Activated naive CD8-positive, alpha-beta T cell treated with anti-CD3 and anti-CD28 coated beads, Interleukin-2, amount 10 ng/mL, durations not matched to agents 7 days and 5 days (primary cell): Measurements from ENCODE around the gene KSR2. TPM values are rescaled to one million over a fixed set of nuclear protein-coding genes. Genes with fewer than 3 reads are reported as not detected.

Experiments used
- ATAC-seq: fragments of 150-1000 bp; cut with Tn5 transposase; one replicate; pipeline ENCODE4 v1.10.0; 2021; ENCODE audit warnings: low read depth, moderate library complexity
- POLR2A ChIA-PET: fragments of 350-600 bp; sonication (Branson Sonifier 250); formaldehyde crosslinking; loops from one replicate; lab custom pipeline; 2021; ENCODE audit warnings: antibody characterized with exemption; lab: Charles Lee
- DNase-seq: peaks from one replicate; pipeline ENCODE4 v3.0.0; 2021
- H3K27ac Mint-ChIP-seq: one replicate; pipeline ENCODE4 v1.8.0; 2022; ENCODE audit warnings: mild to moderate bottlenecking, mixed read lengths
- H3K27me3 Mint-ChIP-seq: one replicate; pipeline ENCODE4 v1.8.0; 2022; ENCODE audit warnings: mild to moderate bottlenecking, moderate library complexity, mixed read lengths
- H3K36me3 Mint-ChIP-seq: one replicate; pipeline ENCODE4 v1.8.0; 2021; ENCODE audit warnings: mild to moderate bottlenecking, mixed read lengths
- H3K4me1 Mint-ChIP-seq: one replicate; pipeline ENCODE4 v1.8.0; 2021; ENCODE audit warnings: mixed read lengths
- H3K4me3 Mint-ChIP-seq: one replicate; pipeline ENCODE4 v1.8.0; 2022; ENCODE audit warnings: mild to moderate bottlenecking, moderate library complexity, mixed read lengths
- H3K9me3 Mint-ChIP-seq: one replicate; pipeline ENCODE4 v1.8.0; 2021; ENCODE audit warnings: mixed read lengths
- total RNA-seq, 2 experiments: library from RNA; stranded (reverse); gene quantifications; one replicate each; pipeline ENCODE4 v1.2.3, GENCODE V29; 2021

Gene KSR2
- total RNA-seq, 2 experiments from 2014 or later, result not detected

- H3K36me3 Mint-ChIP-seq, result no peaks in the 10 kb centered on the region
- H3K4me3 Mint-ChIP-seq, result no peak overlapping the region
- ATAC-seq (no peak), DNase-seq (no peak)
- no peaks in the 10 kb centered on the region for H3K4me1 Mint-ChIP-seq
- POLR2A ChIA-PET, result no interaction called here
- no peak overlapping the region for H3K27ac Mint-ChIP-seq
- H3K27me3 Mint-ChIP-seq, result no peaks in the 10 kb centered on the region
- peaks cover 2% of the 10 kb centered on the region for H3K9me3 Mint-ChIP-seq
These were observed 547.6 kb downstream of the KSR2 start for GRCh38 chr12:117421068-117421752.

- no peak overlapping the region for H3K27ac Mint-ChIP-seq
- no peaks in the 10 kb centered on the region for H3K4me1 Mint-ChIP-seq
- POLR2A ChIA-PET, result no interaction called here
- no peaks in the 10 kb centered on the region for H3K9me3 Mint-ChIP-seq
- no peaks in the 10 kb centered on the region for H3K36me3 Mint-ChIP-seq
- no peaks in the 10 kb centered on the region for H3K27me3 Mint-ChIP-seq
- ATAC-seq (no peak), DNase-seq (no peak)
- no peak overlapping the region for H3K4me3 Mint-ChIP-seq
These were observed 551.8 kb downstream of the KSR2 start for GRCh38 chr12:117417004-117417403.

DNA sequence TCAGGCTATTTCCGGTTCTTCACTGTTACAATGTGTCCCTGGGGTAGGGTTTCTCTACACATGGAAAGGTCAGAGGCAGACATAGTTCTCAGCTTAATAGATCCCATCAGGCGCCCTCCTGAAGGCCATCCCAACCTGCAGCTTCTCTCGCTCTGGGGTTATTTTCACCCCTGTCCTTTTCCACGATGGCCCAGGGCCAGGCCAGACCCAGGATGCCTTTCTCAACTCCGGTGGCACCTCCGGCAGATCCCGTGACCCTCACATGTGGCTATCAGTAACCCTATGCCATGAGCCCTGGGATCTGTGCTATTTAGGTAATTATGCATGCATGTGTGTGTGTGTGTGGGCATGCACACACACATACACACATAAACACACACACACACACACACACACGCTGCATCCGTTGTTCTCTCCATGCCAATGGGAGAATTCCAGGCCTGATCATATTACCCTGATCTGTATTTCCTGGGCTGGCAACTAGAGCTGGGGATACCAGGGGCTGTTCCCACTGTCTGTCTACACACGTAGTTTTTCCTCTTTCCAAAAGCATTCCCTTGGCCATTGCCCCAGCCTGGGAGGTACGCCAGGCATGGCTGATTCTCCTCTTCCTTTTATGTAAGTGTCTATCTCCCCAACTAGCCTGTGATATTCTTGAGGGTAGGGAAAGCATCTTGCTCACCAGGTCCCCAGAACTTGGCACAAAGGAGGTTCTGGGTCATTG is 556.2 kb downstream of the KSR2 start:
- no peak for ATAC-seq
- POLR2A ChIA-PET, result no interaction called here
- H3K9me3 Mint-ChIP-seq, result no peaks in the 10 kb centered on the region

GRCh38 chr12:117409286-117409685 is 559.5 kb downstream of the KSR2 start:
- ATAC-seq (no peak), DNase-seq (no peak)
- POLR2A ChIA-PET, result no interaction called here
- no peaks in the 10 kb centered on the region for H3K27me3 Mint-ChIP-seq
- no peaks in the 10 kb centered on the region for H3K4me1 Mint-ChIP-seq
- H3K4me3 Mint-ChIP-seq, result no peak overlapping the region
- no peak overlapping the region for H3K27ac Mint-ChIP-seq
- no peaks in the 10 kb centered on the region for H3K36me3 Mint-ChIP-seq
- H3K9me3 Mint-ChIP-seq, result no peaks in the 10 kb centered on the region

More for the DNA sequence above, 556.2 kb downstream of the KSR2 start:
- Mint-ChIP-seq H3K4me3 (no peak overlapping the region), H3K27me3 (no peaks in the 10 kb centered on the region), H3K27ac (no peak overlapping the region), H3K4me1 (no peaks in the 10 kb centered on the region), H3K36me3 (no peaks in the 10 kb centered on the region)
- no peak for DNase-seq

DNA sequence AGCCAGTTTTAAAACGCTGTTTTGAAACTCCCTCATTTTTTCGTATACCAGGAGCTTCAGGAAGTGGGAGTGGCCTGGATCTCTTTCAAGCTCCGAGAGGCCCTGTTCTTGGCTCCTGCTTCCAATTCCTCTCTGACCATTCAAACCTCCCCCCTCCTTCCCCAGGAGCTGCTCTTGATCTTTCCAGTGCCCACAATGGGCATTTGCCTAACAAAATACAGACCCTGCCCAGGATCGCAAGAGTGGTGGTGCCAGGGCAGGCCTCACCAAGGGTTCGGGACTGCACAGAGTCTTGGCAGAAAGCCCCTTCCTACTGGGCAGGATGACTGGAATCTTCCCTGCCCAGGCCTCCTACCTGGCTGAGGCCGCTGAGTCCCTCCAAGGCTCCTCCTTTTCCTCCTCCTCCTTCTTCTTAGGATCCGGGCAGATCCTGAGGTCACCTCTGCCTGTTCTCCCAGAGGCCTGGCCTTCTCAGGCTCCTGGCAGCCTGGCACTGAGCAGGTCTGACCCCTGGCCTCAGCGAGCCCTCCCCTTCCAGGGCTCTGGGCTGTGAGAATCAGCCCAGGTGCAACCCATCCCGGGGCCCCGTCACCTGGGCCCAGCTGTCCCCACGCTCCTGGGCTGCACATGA is 560.5 kb downstream of the KSR2 start:
- no peak overlapping the region for H3K27ac Mint-ChIP-seq
- no peaks in the 10 kb centered on the region for H3K36me3 Mint-ChIP-seq
- no peaks in the 10 kb centered on the region for H3K9me3 Mint-ChIP-seq
- no peaks in the 10 kb centered on the region for H3K27me3 Mint-ChIP-seq
- no peaks in the 10 kb centered on the region for H3K4me1 Mint-ChIP-seq
- no peak overlapping the region for H3K4me3 Mint-ChIP-seq
- POLR2A ChIA-PET, result no interaction called here
- DNase-seq, result no peak
- no peak for ATAC-seq

GRCh38 chr12:117404940-117405339 is 563.9 kb downstream of the KSR2 start:
- Mint-ChIP-seq H3K4me1 (no peaks in the 10 kb centered on the region), H3K27ac (no peak overlapping the region), H3K4me3 (no peak overlapping the region), H3K27me3 (no peaks in the 10 kb centered on the region), H3K9me3 (no peaks in the 10 kb centered on the region), H3K36me3 (no peaks in the 10 kb centered on the region)
- ATAC-seq (no peak), DNase-seq (no peak)
- POLR2A ChIA-PET, result no interaction called here

DNA sequence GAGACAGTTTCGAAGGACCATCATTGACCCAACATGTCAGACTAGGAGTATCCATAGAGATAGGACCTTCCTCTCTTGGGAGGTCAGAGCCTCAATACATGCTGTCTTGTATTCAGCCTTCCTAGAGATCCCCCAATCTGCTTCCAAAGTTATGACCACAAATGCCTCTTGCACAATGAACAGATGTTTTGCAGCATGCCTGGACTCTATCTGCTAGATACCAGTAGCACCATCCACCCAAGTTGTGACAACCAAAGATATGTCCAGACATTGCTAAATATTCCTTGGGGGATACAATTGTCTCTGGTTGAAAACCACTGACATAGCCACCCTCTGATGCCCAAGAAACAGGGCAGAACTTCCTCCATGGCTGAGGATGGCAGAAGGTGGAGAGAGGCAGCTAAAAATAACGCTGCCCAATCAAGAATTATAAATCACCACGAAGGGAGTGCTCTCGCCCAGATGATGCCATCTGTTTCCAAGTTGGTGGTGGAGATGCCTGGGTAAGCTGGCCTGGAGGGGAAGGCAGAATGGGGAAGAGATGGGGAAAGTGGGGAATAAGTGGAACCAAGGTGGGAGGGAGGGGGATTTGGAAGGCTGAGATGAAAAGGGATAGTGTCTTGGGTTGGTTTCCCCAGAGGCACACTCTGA is 564.5 kb downstream of the KSR2 start:
- Mint-ChIP-seq H3K27ac (no peak overlapping the region), H3K9me3 (no peaks in the 10 kb centered on the region), H3K4me3 (no peak overlapping the region), H3K27me3 (no peaks in the 10 kb centered on the region), H3K36me3 (no peaks in the 10 kb centered on the region), H3K4me1 (no peaks in the 10 kb centered on the region)
- POLR2A ChIA-PET, result no interaction called here
- DNase-seq (no peak), ATAC-seq (no peak)

GRCh38 chr12:117403586-117404139 is 565.1 kb downstream of the KSR2 start:
- no peaks in the 10 kb centered on the region for H3K4me1 Mint-ChIP-seq
- POLR2A ChIA-PET, result no interaction called here
- no peak overlapping the region for H3K27ac Mint-ChIP-seq
- H3K27me3 Mint-ChIP-seq, result no peaks in the 10 kb centered on the region
- no peak for DNase-seq
- ATAC-seq, result no peak
- no peaks in the 10 kb centered on the region for H3K9me3 Mint-ChIP-seq
- no peaks in the 10 kb centered on the region for H3K36me3 Mint-ChIP-seq
- H3K4me3 Mint-ChIP-seq, result no peak overlapping the region

Other genes starting within 250 kb of the KSR2 start
- gene RFC5, start 47.7 kb upstream of the KSR2 start, total RNA-seq, result 10 to 100 TPM; 42.7 to 44.9 TPM
- gene WSB2, start 92.2 kb upstream of the KSR2 start, total RNA-seq, result 10 to 100 TPM; 48.2 to 50.6 TPM
- gene VSIG10, start 135.0 kb upstream of the KSR2 start, total RNA-seq, result 1 to 10 TPM; 7.6 to 8.5 TPM
- gene PEBP1, start 167.1 kb upstream of the KSR2 start, total RNA-seq, result 10 to 100 TPM; 95.4 to 95.8 TPM